ENCODE measurements around the gene TMPRSS9. TPM values are rescaled to one million over a fixed set of nuclear protein-coding genes. Genes with fewer than 3 reads are reported as not detected.

TMPRSS9 gene
- total RNA-seq, 1 donor from 2014 or later: not detected

GRCh38 chr19:2398735-2399305, 38.8 kb downstream of the TMPRSS9 start:
- no peak for DNase-seq (ENCODE audit: low spot score)
- H3K9me3 Mint-ChIP-seq (ENCODE audit: unreplicated experiment): peaks cover 4% of the 10 kb centered on the region
- no peak overlapping the region for H3K4me3 Mint-ChIP-seq (ENCODE audit: unreplicated experiment)

GRCh38 chr19:2399582-2399981, 39.5 kb downstream of the TMPRSS9 start:
- Mint-ChIP-seq H3K27me3 (ENCODE audit: unreplicated experiment) (peaks cover 5% of the 10 kb centered on the region), H3K27ac (ENCODE audit: unreplicated experiment) (no peak overlapping the region), H3K36me3 (ENCODE audit: low read depth, unreplicated experiment) (peaks cover 4% of the 10 kb centered on the region), H3K4me1 (ENCODE audit: unreplicated experiment) (no peaks in the 10 kb centered on the region), H3K4me3 (ENCODE audit: unreplicated experiment) (no peak overlapping the region), H3K9me3 (ENCODE audit: unreplicated experiment) (peaks cover 4% of the 10 kb centered on the region)
- no peak for TF ChIP-seq CTCF (IDR thresholded peaks at IDR 0.05; ENCODE audit: unreplicated experiment)
- DNase-seq (ENCODE audit: low spot score): no peak

More at GRCh38 chr19:2398735-2399305, 38.8 kb downstream of the TMPRSS9 start:
- Mint-ChIP-seq H3K4me1 (ENCODE audit: unreplicated experiment) (no peaks in the 10 kb centered on the region), H3K27ac (ENCODE audit: unreplicated experiment) (no peak overlapping the region), H3K27me3 (ENCODE audit: unreplicated experiment) (peaks cover 5% of the 10 kb centered on the region), H3K36me3 (ENCODE audit: low read depth, unreplicated experiment) (peaks cover 4% of the 10 kb centered on the region)
- TF ChIP-seq CTCF (IDR thresholded peaks at IDR 0.05; ENCODE audit: unreplicated experiment): no peak

GRCh38 chr19:2408247-2408646, 48.2 kb downstream of the TMPRSS9 start:
- H3K4me1 Mint-ChIP-seq (ENCODE audit: unreplicated experiment): peaks cover 3% of the 10 kb centered on the region
- H3K4me3 Mint-ChIP-seq (ENCODE audit: unreplicated experiment): no peak overlapping the region
- peaks cover 1% of the 10 kb centered on the region for H3K9me3 Mint-ChIP-seq (ENCODE audit: unreplicated experiment)
- TF ChIP-seq CTCF (IDR thresholded peaks at IDR 0.05; ENCODE audit: unreplicated experiment): no peak
- peaks cover 7% of the 10 kb centered on the region for H3K27me3 Mint-ChIP-seq (ENCODE audit: unreplicated experiment)
- peaks cover 1% of the 10 kb centered on the region for H3K36me3 Mint-ChIP-seq (ENCODE audit: low read depth, unreplicated experiment)
- H3K27ac Mint-ChIP-seq (ENCODE audit: unreplicated experiment): no peak overlapping the region
- DNase-seq (ENCODE audit: low spot score): no peak

- Mint-ChIP-seq H3K27me3 (ENCODE audit: unreplicated experiment) (peaks cover 9% of the 10 kb centered on the region), H3K27ac (ENCODE audit: unreplicated experiment) (no peak overlapping the region), H3K9me3 (ENCODE audit: unreplicated experiment) (no peaks in the 10 kb centered on the region), H3K4me3 (ENCODE audit: unreplicated experiment) (no peak overlapping the region), H3K4me1 (ENCODE audit: unreplicated experiment) (peaks cover 3% of the 10 kb centered on the region), H3K36me3 (ENCODE audit: low read depth, unreplicated experiment) (no peaks in the 10 kb centered on the region)
- no peak for TF ChIP-seq CTCF (IDR thresholded peaks at IDR 0.05; ENCODE audit: unreplicated experiment)
- no peak for DNase-seq (ENCODE audit: low spot score)
Observed at GRCh38 chr19:2409352-2409912, 49.4 kb downstream of the TMPRSS9 start.

- DNase-seq (ENCODE audit: low spot score): no peak
- H3K9me3 Mint-ChIP-seq (ENCODE audit: unreplicated experiment): no peaks in the 10 kb centered on the region
- no peak overlapping the region for H3K27ac Mint-ChIP-seq (ENCODE audit: unreplicated experiment)
- peaks cover 9% of the 10 kb centered on the region for H3K27me3 Mint-ChIP-seq (ENCODE audit: unreplicated experiment)
- H3K4me3 Mint-ChIP-seq (ENCODE audit: unreplicated experiment): no peak overlapping the region
- no peaks in the 10 kb centered on the region for H3K36me3 Mint-ChIP-seq (ENCODE audit: low read depth, unreplicated experiment)
- no peak for TF ChIP-seq CTCF (IDR thresholded peaks at IDR 0.05; ENCODE audit: unreplicated experiment)
- H3K4me1 Mint-ChIP-seq (ENCODE audit: unreplicated experiment): peaks cover 3% of the 10 kb centered on the region
Observed at GRCh38 chr19:2410023-2410422, 50.0 kb downstream of the TMPRSS9 start.

All from endothelial cell (in vitro differentiated cells).